DMS 273 (cell line): ENCODE measurements around the gene APH1A.
A peak's percentile ranks its signal among the peaks of the same experiment; 100 is the strongest.
"Not testable (repeated sequence)": the region's sequence is repeated elsewhere in the genome, so short reads cannot be mapped to it uniquely, and the experiment has no call there.

Experiments
- DNase-seq: peaks from one replicate; lab custom pipeline; 2025; ENCODE audit not compliant: unreplicated experiment; lab: John Stamatoyannopoulos, UW

The APH1A gene

GRCh38 chr1:150269451-150269850 lies 635 bp upstream of the APH1A start:
- DNase-seq, result no peak

GRCh38 chr1:150268340-150268704 lies 494 bp downstream of the APH1A start:
- DNase-seq, result peak; percentile 52

- no peak for DNase-seq
Observed at GRCh38 chr1:150267896-150268295, 920 bp downstream of the APH1A start.

- DNase-seq, result no peak
Observed at GRCh38 chr1:150263549-150263948, 5.3 kb downstream of the APH1A start.

GRCh38 chr1:150262388-150263320 lies 6.2 kb downstream of the APH1A start:
- peak; percentile 30 for DNase-seq

DNA sequence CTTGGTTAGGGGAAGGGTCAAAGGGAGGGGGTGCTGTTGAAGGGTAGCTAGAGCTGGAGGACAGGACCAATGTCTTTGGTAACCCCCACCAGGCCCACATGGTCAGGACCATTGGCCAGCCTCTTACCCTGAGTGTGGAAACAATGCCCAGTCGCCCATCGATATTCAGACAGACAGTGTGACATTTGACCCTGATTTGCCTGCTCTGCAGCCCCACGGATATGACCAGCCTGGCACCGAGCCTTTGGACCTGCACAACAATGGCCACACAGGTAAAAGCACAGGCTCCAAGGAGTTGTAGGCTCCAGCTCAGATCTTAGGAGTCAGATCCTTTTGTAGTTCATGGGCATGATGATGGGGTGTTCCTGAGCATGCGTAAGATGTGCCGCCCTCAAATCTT lies 7.4 kb downstream of the APH1A start:
- DNase-seq, result no peak

DNA sequence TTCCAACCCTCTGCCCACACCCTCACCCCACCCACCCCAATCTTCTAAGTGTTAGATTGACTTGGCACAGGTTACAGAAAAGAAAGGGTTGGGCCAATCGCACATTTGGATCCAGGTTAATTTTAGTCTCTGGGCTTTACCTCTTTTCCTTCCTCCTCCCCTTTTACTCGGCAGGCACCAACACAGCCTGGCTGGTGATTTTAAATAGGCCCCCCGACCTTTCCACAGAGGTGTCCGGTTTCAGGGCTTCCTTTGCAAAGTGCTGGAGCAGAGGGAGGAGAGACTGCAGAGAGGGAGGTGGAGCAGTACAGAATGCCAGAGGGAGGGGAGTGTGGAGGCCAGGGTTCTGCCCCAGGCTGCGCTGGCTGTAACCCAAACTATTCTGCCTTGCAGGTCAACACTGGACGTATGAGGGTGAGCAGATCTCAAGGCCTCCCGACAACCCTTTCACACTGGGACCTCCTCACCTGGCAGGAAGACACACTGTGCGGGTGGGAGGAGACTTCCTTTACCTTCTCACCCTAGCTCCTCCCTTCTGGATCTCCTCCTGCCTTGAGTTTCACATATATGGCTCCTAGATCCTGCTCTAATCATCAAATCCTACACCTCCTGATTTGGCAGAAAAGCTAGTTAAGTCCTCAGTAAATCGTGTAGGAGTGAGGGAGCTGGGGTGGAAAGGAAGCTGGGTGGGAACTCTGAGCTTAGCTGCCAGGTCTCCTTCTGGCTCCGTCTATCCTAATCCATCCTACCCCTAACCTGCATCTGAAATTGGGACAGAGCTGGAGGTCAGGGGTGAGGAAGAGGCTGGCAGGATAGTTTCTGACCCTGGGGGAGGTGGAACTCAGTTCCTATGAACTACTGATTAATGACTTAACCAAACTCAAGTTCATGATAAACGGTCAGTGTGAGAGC lies 8.8 kb downstream of the APH1A start:
- DNase-seq, result peak; percentile 88

- peak; percentile 31 for DNase-seq
Observed at GRCh38 chr1:150259217-150259616, 9.6 kb downstream of the APH1A start.

GRCh38 chr1:150257624-150258585 lies 10.9 kb downstream of the APH1A start, which contains the start of gene CA14:
TSS of gene CA14 (plus strand) at chr1:150257774. CDS start at chr1:150258129, 355 bp downstream.
- DNase-seq, result peak; percentile 66

DNA sequence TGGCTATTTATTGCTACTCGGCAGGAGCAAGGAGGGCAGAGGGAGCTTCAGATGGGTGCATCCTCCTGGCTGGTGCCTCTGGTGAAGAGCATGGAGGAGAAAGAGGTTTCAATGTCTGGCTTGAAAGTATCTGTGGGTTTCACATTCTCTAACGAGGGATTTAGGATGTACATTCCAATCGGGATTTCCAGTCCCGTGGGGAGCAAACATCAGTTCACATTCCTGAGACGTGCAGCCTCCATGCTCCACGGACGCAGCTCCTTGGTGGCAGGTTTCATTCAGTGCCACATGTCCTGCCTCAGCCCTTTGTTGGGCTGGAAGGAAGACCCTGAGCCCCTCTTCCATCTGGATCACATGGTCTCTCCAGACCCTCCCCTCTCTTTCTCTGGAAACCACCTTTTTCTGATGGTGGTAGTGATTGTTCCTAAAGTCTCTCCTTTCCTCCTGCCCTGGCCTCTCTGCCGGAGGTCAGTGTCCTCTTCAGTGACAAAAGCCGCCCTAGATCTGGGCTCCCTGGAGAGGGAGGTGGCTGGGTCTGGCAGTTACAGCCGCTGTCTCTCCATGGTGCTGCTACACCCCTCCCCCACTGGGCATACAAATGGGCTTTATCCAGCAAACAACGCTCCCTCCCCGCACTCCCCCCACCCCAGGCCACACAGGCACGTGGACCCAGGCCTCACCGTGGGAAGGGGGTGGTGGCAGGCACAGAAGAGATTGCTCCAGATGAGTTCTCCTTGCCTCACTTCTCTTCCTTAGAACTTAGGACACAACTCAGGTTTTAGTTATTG lies 12.1 kb downstream of the APH1A start:
- peak; percentile 44 for DNase-seq

DNA sequence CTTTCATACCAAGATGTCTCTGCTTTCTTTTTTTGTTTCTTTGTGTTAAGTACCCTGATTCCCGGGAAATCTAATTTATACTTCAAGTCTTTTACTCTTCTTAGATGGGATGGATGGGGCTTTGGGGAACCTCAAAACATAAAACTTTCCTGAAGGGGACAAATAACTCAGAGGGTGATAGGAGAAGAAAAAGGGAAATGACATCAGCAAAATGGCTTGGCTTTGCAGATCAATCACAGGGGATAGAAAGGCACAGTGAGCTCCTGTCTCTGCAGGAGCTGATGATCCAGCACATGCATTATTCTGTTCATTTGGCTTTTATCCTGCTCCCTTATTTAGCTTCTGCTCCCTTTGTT lies 12.6 kb downstream of the APH1A start:
- DNase-seq, result peak; percentile 57

DNA sequence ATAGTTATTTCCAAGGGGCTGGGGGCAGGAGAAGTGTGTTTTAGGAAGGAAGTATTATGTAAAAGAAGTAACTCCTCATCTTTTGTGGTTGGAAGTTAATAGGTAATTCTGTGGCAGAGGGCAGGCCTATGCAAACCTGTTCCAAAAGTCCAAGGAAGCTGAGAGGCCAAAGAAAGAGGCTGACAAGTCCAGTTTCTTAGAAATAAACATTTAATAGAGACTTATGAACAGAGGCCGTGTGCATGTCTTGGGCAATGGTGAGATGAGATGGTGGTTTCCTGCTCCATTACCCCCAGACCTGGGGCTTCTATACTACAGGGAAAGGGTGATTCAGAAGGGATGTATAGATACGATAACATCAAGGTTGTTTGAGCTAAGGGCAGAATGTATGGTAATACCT lies 18.9 kb downstream of the APH1A start:
- DNase-seq, result no peak

GRCh38 chr1:150243003-150243402 lies 25.8 kb downstream of the APH1A start:
- DNase-seq, result peak; percentile 41

DNA sequence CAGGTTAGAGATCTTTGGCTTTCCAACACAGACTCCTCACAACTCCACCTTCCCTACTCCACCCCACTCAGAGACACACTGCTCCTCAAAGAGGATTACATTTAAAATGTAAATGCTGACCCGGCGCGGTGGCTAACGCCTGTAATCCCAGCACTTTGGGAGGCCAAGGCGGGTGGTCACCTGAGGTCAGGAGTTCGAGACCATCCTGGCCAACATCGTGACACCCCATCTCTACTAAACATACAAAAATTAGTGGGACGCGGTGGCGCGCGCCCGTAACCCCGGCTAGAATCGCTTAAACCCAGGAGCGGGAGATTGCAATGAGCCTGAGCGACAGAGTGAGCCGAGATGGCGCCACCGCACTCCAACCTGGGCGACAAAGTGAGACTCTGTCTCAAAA lies 31.1 kb downstream of the APH1A start:
- DNase-seq, result no peak

GRCh38 chr1:150237176-150237575 lies 31.6 kb downstream of the APH1A start:
- DNase-seq, result not testable (repeated sequence)

- DNase-seq, result peak; percentile 49
Observed at GRCh38 chr1:150236614-150237100, 32.2 kb downstream of the APH1A start.

GRCh38 chr1:150235852-150236613 lies 32.8 kb downstream of the APH1A start, which contains the start of gene ANP32E:
TSS of gene ANP32E (minus strand) at chr1:150236112. CDS start at chr1:150235786, 326 bp downstream.
- DNase-seq, result peak; percentile 99

DNA sequence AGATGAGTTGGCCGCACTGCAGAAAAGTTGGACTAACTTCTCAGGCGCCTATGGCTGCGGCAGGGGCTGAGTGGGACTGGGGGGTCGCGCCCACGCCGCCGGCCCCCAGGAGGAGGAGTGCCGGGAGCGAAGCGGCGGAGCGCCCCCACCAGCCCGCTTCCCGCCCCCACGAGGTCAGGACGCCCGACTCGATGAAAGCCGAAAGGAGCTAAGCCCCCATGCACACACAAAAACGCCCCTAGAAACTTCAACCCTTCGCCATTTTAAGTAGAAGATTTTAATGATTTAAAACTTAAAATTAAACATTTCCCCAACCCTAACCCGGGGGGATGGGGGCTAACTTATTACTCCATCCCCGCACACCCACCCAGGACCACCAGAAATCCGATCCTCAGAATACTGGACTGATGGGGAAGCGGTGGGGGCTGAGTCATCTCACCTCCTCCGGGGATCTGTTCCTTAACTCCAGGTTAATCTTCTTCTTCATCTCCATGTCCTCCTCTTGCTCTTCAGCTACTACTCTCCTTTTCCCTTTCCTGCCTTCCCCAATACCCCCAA lies 33.4 kb downstream of the APH1A start:
- peak; percentile 60 for DNase-seq
